H4 (cell line): ENCODE measurements around the gene SLC17A9. TPM values are rescaled to one million over a fixed set of nuclear protein-coding genes. Genes with fewer than 3 reads are reported as not detected.
"Not testable (repeated sequence)": the region's sequence is repeated elsewhere in the genome, so short reads cannot be mapped to it uniquely, and the experiment has no call there.

ENCODE experiments used
- DNase-seq: peaks from one replicate; pipeline ENCODE4 v3.0.0-alpha.2; 2015; ENCODE audit warnings: low spot score
- total RNA-seq: library from RNA; depleted of rRNA; stranded (reverse); fragments of >200 nt; shearing (Covaris generic); gene quantifications from 2 replicates; pipeline ENCODE4 v1.2.3, GENCODE V29; 2014

SLC17A9 gene
- total RNA-seq, 1 experiment from 2014 or later = not detected

GRCh38 chr20:62956387-62957135 is 4.1 kb downstream of the SLC17A9 start:
- DNase-seq = no peak

GRCh38 chr20:62957136-62958117 is 4.9 kb downstream of the SLC17A9 start:
- no peak for DNase-seq

- no peak for DNase-seq
These were observed 6.0 kb downstream of the SLC17A9 start for GRCh38 chr20:62958388-62959100.

GRCh38 chr20:62959101-62959971 is 6.8 kb downstream of the SLC17A9 start:
- DNase-seq = no peak

GRCh38 chr20:62959998-62960436 is 7.5 kb downstream of the SLC17A9 start:
- DNase-seq = no peak

GRCh38 chr20:62960446-62961309 is 8.2 kb downstream of the SLC17A9 start:
- DNase-seq = not testable (repeated sequence)

GRCh38 chr20:62961310-62961783 is 8.8 kb downstream of the SLC17A9 start:
- no peak for DNase-seq

- no peak for DNase-seq
These were observed 9.3 kb downstream of the SLC17A9 start for GRCh38 chr20:62961799-62962198.

GRCh38 chr20:62962221-62962879 is 9.8 kb downstream of the SLC17A9 start:
- no peak for DNase-seq

GRCh38 chr20:62962891-62963613 is 10.5 kb downstream of the SLC17A9 start:
- no peak for DNase-seq

- no peak for DNase-seq
These were observed 11.3 kb downstream of the SLC17A9 start for GRCh38 chr20:62963614-62964397.

GRCh38 chr20:62964700-62965099 is 12.2 kb downstream of the SLC17A9 start:
- no peak for DNase-seq

- DNase-seq = no peak
These were observed 12.9 kb downstream of the SLC17A9 start for GRCh38 chr20:62965363-62965771.

GRCh38 chr20:62966212-62967148 is 14.0 kb downstream of the SLC17A9 start:
- DNase-seq = no peak

- no peak for DNase-seq
These were observed 14.6 kb downstream of the SLC17A9 start for GRCh38 chr20:62967149-62967501.

GRCh38 chr20:62967628-62968351 is 15.3 kb downstream of the SLC17A9 start:
- DNase-seq = no peak
